GM21381 (cell line): Measurements from ENCODE around the gene FAM83D.
"Not testable (repeated sequence)": the region's sequence is repeated elsewhere in the genome, so short reads cannot be mapped to it uniquely, and the experiment has no call there.

ENCODE experiments used
- ATAC-seq: cut with Tn5 transposase; IDR thresholded peaks from one replicate; pipeline ENCODE4 v1.9.1; 2021; ENCODE audit warnings: mild to moderate bottlenecking, moderate library complexity; ENCODE audit not compliant: unreplicated experiment

Gene FAM83D

GRCh38 chr20:38962044-38962927 lies 36.1 kb downstream of the FAM83D start, which contains the start of gene DHX35:
Gene DHX35 (plus strand): TSS chr20:38962344. CDS start chr20:38962368, 24 bp downstream.
- peak; percentile 96 for ATAC-seq

GRCh38 chr20:38962928-38963401 lies 36.7 kb downstream of the FAM83D start:
- no peak for ATAC-seq

GRCh38 chr20:38963745-38964144 lies 37.5 kb downstream of the FAM83D start:
- no peak for ATAC-seq

GRCh38 chr20:38965264-38965663 lies 39.0 kb downstream of the FAM83D start:
- ATAC-seq = no peak

GRCh38 chr20:38968090-38968489 lies 41.9 kb downstream of the FAM83D start:
- ATAC-seq = no peak

GRCh38 chr20:38969708-38970107 lies 43.5 kb downstream of the FAM83D start:
- no peak for ATAC-seq

GRCh38 chr20:38970302-38970701 lies 44.1 kb downstream of the FAM83D start:
- no peak for ATAC-seq

- no peak for ATAC-seq
Observed at GRCh38 chr20:38973107-38973506, 46.9 kb downstream of the FAM83D start.

- no peak for ATAC-seq
Observed at GRCh38 chr20:38973645-38974044, 47.4 kb downstream of the FAM83D start.

- no peak for ATAC-seq
Observed at GRCh38 chr20:38975539-38976120, 49.4 kb downstream of the FAM83D start.

- ATAC-seq = no peak
Observed at GRCh38 chr20:38979434-38979833, 53.2 kb downstream of the FAM83D start.

GRCh38 chr20:38979842-38980241 lies 53.6 kb downstream of the FAM83D start:
- no peak for ATAC-seq

GRCh38 chr20:38982291-38982690 lies 56.1 kb downstream of the FAM83D start:
- ATAC-seq = no peak

GRCh38 chr20:38985060-38985459 lies 58.8 kb downstream of the FAM83D start:
- no peak for ATAC-seq

- ATAC-seq = no peak
Observed at GRCh38 chr20:38985603-38986170, 59.5 kb downstream of the FAM83D start.

- ATAC-seq = no peak
Observed at GRCh38 chr20:38986663-38987062, 60.4 kb downstream of the FAM83D start.

GRCh38 chr20:38987777-38988176 lies 61.6 kb downstream of the FAM83D start:
- peak; percentile 75 for ATAC-seq

- no peak for ATAC-seq
Observed at GRCh38 chr20:38990728-38991127, 64.5 kb downstream of the FAM83D start.

- ATAC-seq = no peak
Observed at GRCh38 chr20:38991814-38992704, 65.8 kb downstream of the FAM83D start.

- ATAC-seq = no peak
Observed at GRCh38 chr20:38995536-38996044, 69.4 kb downstream of the FAM83D start.

GRCh38 chr20:38996866-38997265 lies 70.6 kb downstream of the FAM83D start:
- ATAC-seq = not testable (repeated sequence)
